Activated T-cell treated with anti-CD3 and anti-CD28 coated beads, Interleukin-2, amount 50 U/mL, for 4 hours (primary cell): Measurements from ENCODE around the gene NES. TPM values are rescaled to one million over a fixed set of nuclear protein-coding genes. Genes with fewer than 3 reads are reported as not detected.
A peak's percentile ranks its signal among the peaks of the same experiment; 100 is the strongest.

Experiments used
- ATAC-seq, 2 donors: fragments of 200-7000 bp; cut with Tn5 transposase; one replicate each; pipeline ENCODE4 v1.10.0; 2021
- DNase-seq: peaks from one replicate; pipeline ENCODE4 v3.0.0-alpha.2; 2020
- H3K27me3 Mint-ChIP-seq: one replicate; pipeline ENCODE4 v1.8.0; 2021; ENCODE audit warnings: low read depth, mixed read lengths
- H3K36me3 Mint-ChIP-seq: one replicate; pipeline ENCODE4 v1.8.0; 2022; ENCODE audit warnings: mixed read lengths; ENCODE audit not compliant: insufficient read depth
- H3K4me1 Mint-ChIP-seq: one replicate; pipeline ENCODE4 v1.8.0; 2021; ENCODE audit warnings: low read depth, mixed read lengths
- H3K4me3 Mint-ChIP-seq: one replicate; pipeline ENCODE4 v1.8.0; 2021; ENCODE audit warnings: mild to moderate bottlenecking, moderate library complexity, mixed read lengths
- H3K9me3 Mint-ChIP-seq: one replicate; pipeline ENCODE4 v1.8.0; 2021; ENCODE audit warnings: mixed read lengths
- total RNA-seq, 3 donors: library from RNA; stranded (reverse); gene quantifications; one replicate each; pipeline ENCODE4 v1.2.1, GENCODE V29; 2021

NES gene
- total RNA-seq, 3 donors from 2014 or later: 0.05 to 0.13 (median 0.05) TPM

GRCh38 chr1:156680056-156680455 is 2.8 kb upstream of the NES start:
- H3K4me1 Mint-ChIP-seq: peaks cover 26% of the 10 kb centered on the region
- no peak for DNase-seq
- no peak for ATAC-seq
- H3K27me3 Mint-ChIP-seq: peaks cover 67% of the 10 kb centered on the region
- H3K4me3 Mint-ChIP-seq: no peak overlapping the region
- H3K9me3 Mint-ChIP-seq: no peaks in the 10 kb centered on the region
- no peaks in the 10 kb centered on the region for H3K36me3 Mint-ChIP-seq

GRCh38 chr1:156677616-156678596 is 699 bp upstream of the NES start:
- Mint-ChIP-seq H3K4me1 (peaks cover 11% of the 10 kb centered on the region), H3K9me3 (no peaks in the 10 kb centered on the region), H3K36me3 (no peaks in the 10 kb centered on the region), H3K4me3 (no peak overlapping the region), H3K27me3 (peaks cover 73% of the 10 kb centered on the region)
- ATAC-seq (peak in 1 of 2 donors; percentile 34), DNase-seq (no peak)

GRCh38 chr1:156676114-156676819 is 940 bp downstream of the NES start:
- Mint-ChIP-seq H3K36me3 (no peaks in the 10 kb centered on the region), H3K9me3 (no peaks in the 10 kb centered on the region), H3K4me1 (peaks cover 11% of the 10 kb centered on the region), H3K4me3 (no peak overlapping the region), H3K27me3 (peaks cover 70% of the 10 kb centered on the region)
- ATAC-seq (peak; percentile 8 to 17), DNase-seq (no peak)

GRCh38 chr1:156675210-156676113 is 1.7 kb downstream of the NES start:
- H3K36me3 Mint-ChIP-seq: no peaks in the 10 kb centered on the region
- peaks cover 11% of the 10 kb centered on the region for H3K4me1 Mint-ChIP-seq
- H3K27me3 Mint-ChIP-seq: peaks cover 68% of the 10 kb centered on the region
- H3K9me3 Mint-ChIP-seq: no peaks in the 10 kb centered on the region
- no peak for ATAC-seq
- no peak overlapping the region for H3K4me3 Mint-ChIP-seq
- no peak for DNase-seq

GRCh38 chr1:156673387-156674121 is 3.7 kb downstream of the NES start:
- ATAC-seq: no peak
- Mint-ChIP-seq H3K9me3 (no peaks in the 10 kb centered on the region), H3K4me3 (no peak overlapping the region), H3K36me3 (no peaks in the 10 kb centered on the region), H3K4me1 (peaks cover 11% of the 10 kb centered on the region), H3K27me3 (peaks cover 51% of the 10 kb centered on the region)
- DNase-seq: no peak

GRCh38 chr1:156671804-156672203 is 5.4 kb downstream of the NES start:
- Mint-ChIP-seq H3K9me3 (no peaks in the 10 kb centered on the region), H3K4me1 (no peaks in the 10 kb centered on the region), H3K27me3 (peaks cover 34% of the 10 kb centered on the region), H3K4me3 (no peak overlapping the region), H3K36me3 (no peaks in the 10 kb centered on the region)
- ATAC-seq (no peak), DNase-seq (no peak)

GRCh38 chr1:156670791-156671190 is 6.4 kb downstream of the NES start:
- Mint-ChIP-seq H3K4me3 (no peak overlapping the region), H3K36me3 (no peaks in the 10 kb centered on the region), H3K9me3 (no peaks in the 10 kb centered on the region), H3K4me1 (no peaks in the 10 kb centered on the region), H3K27me3 (peaks cover 29% of the 10 kb centered on the region)
- ATAC-seq (no peak), DNase-seq (no peak)

- Mint-ChIP-seq H3K4me3 (no peak overlapping the region), H3K9me3 (no peaks in the 10 kb centered on the region), H3K36me3 (no peaks in the 10 kb centered on the region), H3K4me1 (no peaks in the 10 kb centered on the region), H3K27me3 (peaks cover 25% of the 10 kb centered on the region)
- DNase-seq (no peak), ATAC-seq (no peak)
These were observed 6.8 kb downstream of the NES start for GRCh38 chr1:156670359-156670758.

GRCh38 chr1:156669794-156670193 is 7.4 kb downstream of the NES start:
- no peak for DNase-seq
- no peak for ATAC-seq
- Mint-ChIP-seq H3K27me3 (peaks cover 20% of the 10 kb centered on the region), H3K9me3 (no peaks in the 10 kb centered on the region), H3K36me3 (no peaks in the 10 kb centered on the region), H3K4me1 (no peaks in the 10 kb centered on the region), H3K4me3 (no peak overlapping the region)

- Mint-ChIP-seq H3K4me1 (no peaks in the 10 kb centered on the region), H3K36me3 (no peaks in the 10 kb centered on the region), H3K27me3 (peaks cover 17% of the 10 kb centered on the region), H3K4me3 (no peak overlapping the region), H3K9me3 (no peaks in the 10 kb centered on the region)
- ATAC-seq (no peak), DNase-seq (no peak)
These were observed 8.2 kb downstream of the NES start for GRCh38 chr1:156668801-156669637.

- ATAC-seq: no peak
- Mint-ChIP-seq H3K36me3 (no peaks in the 10 kb centered on the region), H3K27me3 (peaks cover 10% of the 10 kb centered on the region), H3K4me1 (no peaks in the 10 kb centered on the region), H3K4me3 (no peak overlapping the region), H3K9me3 (no peaks in the 10 kb centered on the region)
- DNase-seq: no peak
These were observed 9.1 kb downstream of the NES start for GRCh38 chr1:156667968-156668709.

- H3K27me3 Mint-ChIP-seq: peaks cover 8% of the 10 kb centered on the region
- ATAC-seq (no peak), DNase-seq (no peak)
- H3K4me3 Mint-ChIP-seq: no peak overlapping the region
- H3K36me3 Mint-ChIP-seq: no peaks in the 10 kb centered on the region
- H3K9me3 Mint-ChIP-seq: no peaks in the 10 kb centered on the region
- H3K4me1 Mint-ChIP-seq: no peaks in the 10 kb centered on the region
These were observed 9.6 kb downstream of the NES start for GRCh38 chr1:156667610-156667967.
